Activated T-helper 2 cell treated with anti-CD3 and anti-CD28 coated beads, Interferon-gamma antibody, Interleukin-2, Interleukin-4, amounts not matched to agents 10 μg/mL and 5 μg/mL and 100 μg/mL, durations not matched to agents 14 hours and 24 hours and 36 hours (primary cell): ENCODE data around the gene ZNF366. TPM values are rescaled to one million over a fixed set of nuclear protein-coding genes. Genes with fewer than 3 reads are reported as not detected.

Experiments
- DNase-seq: peaks from one replicate; pipeline ENCODE4 v3.0.0; 2021; ENCODE audit warnings: low spot score
- H3K27ac Mint-ChIP-seq: one replicate; pipeline ENCODE4 v1.8.0; 2021; ENCODE audit warnings: mixed read lengths
- H3K27me3 Mint-ChIP-seq: one replicate; pipeline ENCODE4 v1.8.0; 2021; ENCODE audit warnings: low read depth, mixed read lengths
- H3K36me3 Mint-ChIP-seq: one replicate; pipeline ENCODE4 v1.8.0; 2021; ENCODE audit warnings: low read depth, mixed read lengths
- H3K4me1 Mint-ChIP-seq: one replicate; pipeline ENCODE4 v1.8.0; 2021; ENCODE audit warnings: low read depth, mixed read lengths
- H3K4me3 Mint-ChIP-seq: one replicate; pipeline ENCODE4 v1.8.0; 2021; ENCODE audit warnings: low read depth, mild to moderate bottlenecking, moderate library complexity, mixed read lengths
- H3K9me3 Mint-ChIP-seq: one replicate; pipeline ENCODE4 v1.8.0; 2021; ENCODE audit warnings: mixed read lengths
- intact Hi-C: fragments of 100-400 bp; cut with micrococcal nuclease; formaldehyde crosslinking; loops from one replicate; pipeline ENCODE4 v1.15.1; 2023
- total RNA-seq: library from RNA; stranded (reverse); gene quantifications from 2 replicates; pipeline ENCODE4 v1.2.3, GENCODE V29; 2022

Gene ZNF366
- total RNA-seq, 1 donor from 2014 or later: not detected

- Mint-ChIP-seq H3K27me3 (peaks cover 16% of the 10 kb centered on the region), H3K36me3 (no peaks in the 10 kb centered on the region), H3K4me3 (no peak overlapping the region), H3K27ac (no peak overlapping the region), H3K4me1 (no peaks in the 10 kb centered on the region), H3K9me3 (no peaks in the 10 kb centered on the region)
- DNase-seq: no peak
- intact Hi-C loops: no loop called here
Observed at GRCh38 chr5:72438141-72438540, 69.1 kb downstream of the ZNF366 start.

- Mint-ChIP-seq H3K27me3 (peaks cover 16% of the 10 kb centered on the region), H3K9me3 (no peaks in the 10 kb centered on the region), H3K4me3 (no peak overlapping the region), H3K4me1 (no peaks in the 10 kb centered on the region), H3K36me3 (no peaks in the 10 kb centered on the region), H3K27ac (no peak overlapping the region)
- intact Hi-C loops: no loop called here
- no peak for DNase-seq
Observed at GRCh38 chr5:72436796-72437471, 70.3 kb downstream of the ZNF366 start.

GRCh38 chr5:72434781-72435437 lies 72.3 kb downstream of the ZNF366 start:
- H3K4me1 Mint-ChIP-seq: no peaks in the 10 kb centered on the region
- no peak for DNase-seq
- no peaks in the 10 kb centered on the region for H3K36me3 Mint-ChIP-seq
- no peak overlapping the region for H3K4me3 Mint-ChIP-seq
- H3K9me3 Mint-ChIP-seq: no peaks in the 10 kb centered on the region
- intact Hi-C loops: no loop called here
- H3K27me3 Mint-ChIP-seq: peaks cover 14% of the 10 kb centered on the region
- H3K27ac Mint-ChIP-seq: no peak overlapping the region

- Mint-ChIP-seq H3K27me3 (peaks cover 12% of the 10 kb centered on the region), H3K4me3 (no peak overlapping the region), H3K4me1 (no peaks in the 10 kb centered on the region), H3K36me3 (no peaks in the 10 kb centered on the region), H3K9me3 (no peaks in the 10 kb centered on the region), H3K27ac (no peak overlapping the region)
- intact Hi-C loops: no loop called here
- no peak for DNase-seq
Observed at GRCh38 chr5:72434056-72434780, 73.0 kb downstream of the ZNF366 start.

GRCh38 chr5:72433522-72433921 lies 73.7 kb downstream of the ZNF366 start:
- peaks cover 12% of the 10 kb centered on the region for H3K27me3 Mint-ChIP-seq
- intact Hi-C loops: no loop called here
- no peaks in the 10 kb centered on the region for H3K9me3 Mint-ChIP-seq
- no peak overlapping the region for H3K4me3 Mint-ChIP-seq
- H3K36me3 Mint-ChIP-seq: no peaks in the 10 kb centered on the region
- H3K27ac Mint-ChIP-seq: no peak overlapping the region
- no peak for DNase-seq
- H3K4me1 Mint-ChIP-seq: no peaks in the 10 kb centered on the region

- H3K4me1 Mint-ChIP-seq: no peaks in the 10 kb centered on the region
- peaks cover 10% of the 10 kb centered on the region for H3K27me3 Mint-ChIP-seq
- no peaks in the 10 kb centered on the region for H3K9me3 Mint-ChIP-seq
- no peak for DNase-seq
- intact Hi-C loops: no loop called here
- no peaks in the 10 kb centered on the region for H3K36me3 Mint-ChIP-seq
- no peak overlapping the region for H3K4me3 Mint-ChIP-seq
- H3K27ac Mint-ChIP-seq: no peak overlapping the region
Observed at GRCh38 chr5:72428669-72429068, 78.5 kb downstream of the ZNF366 start.

- Mint-ChIP-seq H3K9me3 (no peaks in the 10 kb centered on the region), H3K4me1 (no peaks in the 10 kb centered on the region), H3K27me3 (peaks cover 7% of the 10 kb centered on the region), H3K36me3 (no peaks in the 10 kb centered on the region), H3K27ac (no peak overlapping the region), H3K4me3 (no peak overlapping the region)
- intact Hi-C loops: no loop called here
- DNase-seq: no peak
Observed at GRCh38 chr5:72427488-72428437, 79.4 kb downstream of the ZNF366 start.

GRCh38 chr5:72427016-72427415 lies 80.2 kb downstream of the ZNF366 start:
- intact Hi-C loops: no loop called here

GRCh38 chr5:72426019-72426418 lies 81.2 kb downstream of the ZNF366 start:
- DNase-seq: no peak
- no peak overlapping the region for H3K4me3 Mint-ChIP-seq
- H3K27me3 Mint-ChIP-seq: peaks cover 14% of the 10 kb centered on the region
- H3K36me3 Mint-ChIP-seq: no peaks in the 10 kb centered on the region
- no peaks in the 10 kb centered on the region for H3K9me3 Mint-ChIP-seq
- H3K27ac Mint-ChIP-seq: no peak overlapping the region
- H3K4me1 Mint-ChIP-seq: no peaks in the 10 kb centered on the region
- intact Hi-C loops: no loop called here

More at GRCh38 chr5:72427016-72427415, 80.2 kb downstream of the ZNF366 start:
- Mint-ChIP-seq H3K27ac (no peak overlapping the region), H3K4me3 (no peak overlapping the region), H3K4me1 (no peaks in the 10 kb centered on the region), H3K9me3 (no peaks in the 10 kb centered on the region), H3K36me3 (no peaks in the 10 kb centered on the region), H3K27me3 (peaks cover 7% of the 10 kb centered on the region)
- no peak for DNase-seq

- intact Hi-C loops: no loop called here
- H3K36me3 Mint-ChIP-seq: no peaks in the 10 kb centered on the region
- no peak for DNase-seq
- no peak overlapping the region for H3K4me3 Mint-ChIP-seq
- no peaks in the 10 kb centered on the region for H3K9me3 Mint-ChIP-seq
- no peak overlapping the region for H3K27ac Mint-ChIP-seq
- H3K4me1 Mint-ChIP-seq: no peaks in the 10 kb centered on the region
- peaks cover 10% of the 10 kb centered on the region for H3K27me3 Mint-ChIP-seq
Observed at GRCh38 chr5:72418271-72418670, 88.9 kb downstream of the ZNF366 start.

GRCh38 chr5:72417333-72418062 lies 89.7 kb downstream of the ZNF366 start:
- no peaks in the 10 kb centered on the region for H3K9me3 Mint-ChIP-seq
- H3K4me1 Mint-ChIP-seq: no peaks in the 10 kb centered on the region
- no peaks in the 10 kb centered on the region for H3K36me3 Mint-ChIP-seq
- no peak overlapping the region for H3K4me3 Mint-ChIP-seq
- no peak for DNase-seq
- H3K27ac Mint-ChIP-seq: no peak overlapping the region
- intact Hi-C loops: no loop called here
- H3K27me3 Mint-ChIP-seq: peaks cover 10% of the 10 kb centered on the region
